ENCODE data around the gene DPP3.
"Not testable (repeated sequence)": the region's sequence is repeated elsewhere in the genome, so short reads cannot be mapped to it uniquely, and the experiment has no call there.

DPP3 gene

GRCh38 chr11:66539170-66539869 is 59.1 kb downstream of the DPP3 start:
- no peak overlapping the region for H3K4me2 ChIP-seq (ENCODE audit: low read depth, low read length)
- no peaks in the 10 kb centered on the region for H3K79me2 ChIP-seq (ENCODE audit: low read length)
- no peak overlapping the region for H3K27ac ChIP-seq (ENCODE audit: low read length)
- TF ChIP-seq EZH2 (optimal IDR thresholded peaks at IDR 0.05; ENCODE audit: low read depth, low read length) (no peak), EZH2phosphoT487 (IDR thresholded peaks at IDR 0.05; ENCODE audit: low read length) (no peak), CTCF (IDR thresholded peaks at IDR 0.05; ENCODE audit: low read length) (no peak)
- H3K4me3 ChIP-seq (ENCODE audit: low read length), result no peak overlapping the region
- no peaks in the 10 kb centered on the region for H3K36me3 ChIP-seq (replicated peaks; ENCODE audit: insufficient read depth, low read length)
- no peaks in the 10 kb centered on the region for H3K9me2 ChIP-seq (replicated peaks; ENCODE audit: insufficient read depth, low read length)
- no peaks in the 10 kb centered on the region for H3K27me3 ChIP-seq (replicated peaks; ENCODE audit: insufficient read depth, low read length)
- no peak overlapping the region for H3K9ac ChIP-seq (ENCODE audit: low read length)
- no peak overlapping the region for H2AFZ ChIP-seq (ENCODE audit: low read length)
- H3K4me1 ChIP-seq (ENCODE audit: low read length), result no peaks in the 10 kb centered on the region
- no peak for DNase-seq
- no peaks in the 10 kb centered on the region for H4K20me1 ChIP-seq (ENCODE audit: insufficient read depth, low read length)
- no peaks in the 10 kb centered on the region for H3F3A ChIP-seq (ENCODE audit: insufficient read depth, low read length)
- no peaks in the 10 kb centered on the region for H3K9me3 ChIP-seq (replicated peaks; ENCODE audit: insufficient read depth, low read length)

- no peaks in the 10 kb centered on the region for H3K36me3 ChIP-seq (replicated peaks; ENCODE audit: insufficient read depth, low read length)
- H3K4me1 ChIP-seq (ENCODE audit: low read length), result no peaks in the 10 kb centered on the region
- H3K4me2 ChIP-seq (ENCODE audit: low read depth, low read length), result no peak overlapping the region
- H2AFZ ChIP-seq (ENCODE audit: low read length), result no peak overlapping the region
- H3K9ac ChIP-seq (ENCODE audit: low read length), result no peak overlapping the region
- H3K79me2 ChIP-seq (ENCODE audit: low read length), result no peaks in the 10 kb centered on the region
- H4K20me1 ChIP-seq (ENCODE audit: insufficient read depth, low read length), result no peaks in the 10 kb centered on the region
- no peak overlapping the region for H3K27ac ChIP-seq (ENCODE audit: low read length)
- H3K9me3 ChIP-seq (replicated peaks; ENCODE audit: insufficient read depth, low read length), result no peaks in the 10 kb centered on the region
- no peak for DNase-seq
- TF ChIP-seq EZH2 (optimal IDR thresholded peaks at IDR 0.05; ENCODE audit: low read depth, low read length), result no peak
- TF ChIP-seq EZH2phosphoT487 (IDR thresholded peaks at IDR 0.05; ENCODE audit: low read length), result no peak
- TF ChIP-seq CTCF (IDR thresholded peaks at IDR 0.05; ENCODE audit: low read length), result no peak
- H3F3A ChIP-seq (ENCODE audit: insufficient read depth, low read length), result no peaks in the 10 kb centered on the region
- no peak overlapping the region for H3K4me3 ChIP-seq (ENCODE audit: low read length)
- H3K27me3 ChIP-seq (replicated peaks; ENCODE audit: insufficient read depth, low read length), result no peaks in the 10 kb centered on the region
- no peaks in the 10 kb centered on the region for H3K9me2 ChIP-seq (replicated peaks; ENCODE audit: insufficient read depth, low read length)
These were observed 59.6 kb downstream of the DPP3 start for GRCh38 chr11:66539870-66540213.

- H3K4me1 ChIP-seq (ENCODE audit: low read length); DNase-seq; H3K9me3 ChIP-seq (replicated peaks; ENCODE audit: insufficient read depth, low read length); H3K9me2 ChIP-seq (replicated peaks; ENCODE audit: insufficient read depth, low read length); H3K79me2 ChIP-seq (ENCODE audit: low read length); H2AFZ ChIP-seq (ENCODE audit: low read length); H3K36me3 ChIP-seq (replicated peaks; ENCODE audit: insufficient read depth, low read length); H3K27ac ChIP-seq (ENCODE audit: low read length); H3K9ac ChIP-seq (ENCODE audit: low read length); H3F3A ChIP-seq (ENCODE audit: insufficient read depth, low read length); H3K27me3 ChIP-seq (replicated peaks; ENCODE audit: insufficient read depth, low read length); H4K20me1 ChIP-seq (ENCODE audit: insufficient read depth, low read length); H3K4me3 ChIP-seq (ENCODE audit: low read length); H3K4me2 ChIP-seq (ENCODE audit: low read depth, low read length): not testable (repeated sequence)
These were observed 60.4 kb downstream of the DPP3 start for GRCh38 chr11:66540598-66540997.

GRCh38 chr11:66541892-66542291 is 61.7 kb downstream of the DPP3 start:
- DNase-seq, result no peak
- TF ChIP-seq CTCF (IDR thresholded peaks at IDR 0.05; ENCODE audit: low read length), result no peak
- TF ChIP-seq EZH2phosphoT487 (IDR thresholded peaks at IDR 0.05; ENCODE audit: low read length), result no peak
- TF ChIP-seq EZH2 (optimal IDR thresholded peaks at IDR 0.05; ENCODE audit: low read depth, low read length), result no peak
- no peak overlapping the region for H3K9ac ChIP-seq (ENCODE audit: low read length)
- H4K20me1 ChIP-seq (ENCODE audit: insufficient read depth, low read length), result no peaks in the 10 kb centered on the region
- H3K4me1 ChIP-seq (ENCODE audit: low read length), result peaks cover 7% of the 10 kb centered on the region; the same call in 1 of the 2 replicates
- no peaks in the 10 kb centered on the region for H3K36me3 ChIP-seq (replicated peaks; ENCODE audit: insufficient read depth, low read length)
- peaks cover 3% of the 10 kb centered on the region; the same call in 1 of the 2 replicates for H3F3A ChIP-seq (ENCODE audit: insufficient read depth, low read length)
- no peaks in the 10 kb centered on the region for H3K9me2 ChIP-seq (replicated peaks; ENCODE audit: insufficient read depth, low read length)
- peaks cover 5% of the 10 kb centered on the region; the same call in 1 of the 2 replicates for H3K79me2 ChIP-seq (ENCODE audit: low read length)
- H3K4me2 ChIP-seq (ENCODE audit: low read depth, low read length), result no peak overlapping the region
- H3K27me3 ChIP-seq (replicated peaks; ENCODE audit: insufficient read depth, low read length), result peaks cover 6% of the 10 kb centered on the region; the same call in 1 of the 2 replicates
- no peak overlapping the region for H2AFZ ChIP-seq (ENCODE audit: low read length)
- H3K27ac ChIP-seq (ENCODE audit: low read length), result no peak overlapping the region
- no peak overlapping the region for H3K4me3 ChIP-seq (ENCODE audit: low read length)
- no peaks in the 10 kb centered on the region for H3K9me3 ChIP-seq (replicated peaks; ENCODE audit: insufficient read depth, low read length)
